Hematopoietic multipotent progenitor cell (in vitro differentiated cells): ENCODE results near the gene COX11. TPM values are rescaled to one million over a fixed set of nuclear protein-coding genes. Genes with fewer than 3 reads are reported as not detected.

ENCODE experiments used
- DNase-seq, 3 donors: peaks; one replicate each; pipeline ENCODE4 v3.0.0-alpha.2; 2011 to 2015; ENCODE audit warnings: low read depth in 2 of 3, low spot score in 2 of 3
- total RNA-seq: library from RNA; depleted of rRNA; stranded (reverse); fragments of >200 nt; gene quantifications from one replicate; pipeline ENCODE4 v1.2.3, GENCODE V29; 2012

The COX11 gene
- total RNA-seq, 1 donor = 74.3 TPM

DNA sequence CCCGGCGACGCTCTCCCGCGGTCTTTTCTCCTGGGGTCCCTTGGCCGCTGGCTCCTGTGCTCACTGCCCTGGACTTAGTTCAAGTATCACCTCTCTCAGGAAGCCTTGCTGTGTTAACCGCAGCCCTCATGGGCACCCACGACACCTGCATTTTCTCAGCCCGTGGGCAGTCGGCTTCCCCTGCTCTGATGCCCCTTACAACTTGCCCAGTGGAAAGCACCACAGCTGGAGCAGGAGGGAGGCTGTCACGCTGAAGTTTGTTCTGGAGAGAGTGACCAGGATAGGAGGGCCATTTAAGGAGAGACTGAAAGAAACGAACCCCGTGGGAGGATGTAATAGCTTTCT, 506 bp upstream of the COX11 start:
- peak in 1 of 3 donors; percentile 24 for DNase-seq

DNA sequence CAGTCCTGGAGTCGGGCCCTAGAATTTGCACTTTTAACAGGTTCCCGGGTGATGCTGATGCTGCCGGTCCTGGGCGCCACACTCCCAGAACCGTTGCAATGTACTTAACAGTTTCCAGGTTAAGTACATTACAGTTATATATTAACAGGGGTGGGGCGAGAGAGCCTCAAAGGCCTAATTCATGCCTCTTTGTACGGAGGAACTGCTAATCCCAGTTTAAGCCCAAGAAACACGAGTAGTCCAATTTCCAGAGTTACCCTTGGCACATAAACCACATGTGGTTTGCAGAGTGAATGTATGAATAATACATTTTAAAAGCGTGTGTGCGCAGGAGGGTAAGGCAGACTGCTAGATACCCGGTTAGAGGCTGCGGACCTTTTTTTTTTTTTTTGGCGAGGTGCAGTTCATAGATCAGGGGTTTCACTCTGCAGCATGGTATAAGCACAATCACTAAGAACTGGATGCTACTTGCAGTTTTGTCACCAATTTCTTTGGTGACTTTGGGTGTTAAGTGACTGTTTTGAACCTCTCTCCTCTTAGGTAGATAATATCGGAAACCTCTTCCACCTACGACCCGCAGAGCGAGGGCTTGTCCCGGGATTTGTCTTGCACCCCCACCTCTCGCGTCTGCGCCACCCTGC, 713 bp downstream of the COX11 start:
- DNase-seq = peak; percentile 34 to 72 (median 67)

DNA sequence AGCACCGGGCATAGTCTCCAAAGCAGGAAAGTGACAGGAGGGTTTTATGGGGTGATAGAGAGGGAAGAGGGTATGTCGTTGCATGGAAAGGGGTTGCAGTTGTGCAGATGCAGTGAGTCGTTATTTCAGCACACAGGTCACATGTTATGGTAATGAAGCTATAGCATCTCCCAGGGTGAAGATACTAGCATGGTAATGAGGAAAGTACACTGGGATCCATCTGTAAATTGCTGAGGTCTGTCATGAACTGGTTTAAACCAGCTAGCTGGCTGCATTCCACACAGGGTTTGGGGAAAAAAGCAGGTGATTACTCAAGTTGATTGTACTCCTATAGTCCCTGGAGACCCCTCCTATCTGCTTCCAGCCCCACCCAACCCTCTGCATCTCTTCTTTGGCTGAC, 11.7 kb downstream of the COX11 start:
- DNase-seq = no peak

DNA sequence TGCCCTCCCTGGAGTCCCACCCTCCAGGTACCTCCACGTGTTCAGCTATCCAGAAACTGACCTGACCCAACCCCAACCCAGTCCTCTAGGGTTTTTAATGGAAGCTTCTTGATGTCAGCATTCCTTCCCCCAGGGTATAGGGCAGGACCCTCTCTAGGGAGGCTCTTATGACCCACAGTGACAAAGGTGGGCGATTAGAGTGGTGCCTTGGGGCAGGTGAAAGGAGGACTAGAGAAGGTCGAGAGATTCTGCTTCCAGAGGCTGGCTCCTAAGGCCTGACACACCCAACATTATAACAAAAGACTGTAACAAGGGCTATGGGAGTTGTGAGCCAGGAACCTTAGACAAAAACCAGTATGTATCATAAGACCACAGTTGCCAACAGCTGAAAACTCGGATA, 17.2 kb downstream of the COX11 start:
- no peak for DNase-seq

DNA sequence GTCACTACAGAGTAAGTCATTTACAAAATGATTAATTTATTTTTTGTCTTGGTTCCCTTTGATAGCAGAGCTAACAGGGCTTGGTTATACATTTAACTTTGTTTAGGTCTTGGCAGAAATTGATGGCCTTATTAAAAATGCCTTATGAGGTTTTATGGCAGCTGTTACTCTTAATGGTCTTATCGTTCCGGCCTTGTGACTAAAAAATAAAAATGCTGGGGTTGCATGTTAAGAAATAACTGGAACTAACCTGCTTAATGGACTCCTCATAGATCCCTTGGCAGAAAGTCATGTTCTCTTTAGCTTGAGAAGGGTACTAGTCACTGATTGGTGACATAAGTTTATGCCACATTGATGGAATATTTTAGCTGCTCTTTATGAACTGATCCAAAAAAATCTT, 18.3 kb downstream of the COX11 start:
- no peak for DNase-seq

DNA sequence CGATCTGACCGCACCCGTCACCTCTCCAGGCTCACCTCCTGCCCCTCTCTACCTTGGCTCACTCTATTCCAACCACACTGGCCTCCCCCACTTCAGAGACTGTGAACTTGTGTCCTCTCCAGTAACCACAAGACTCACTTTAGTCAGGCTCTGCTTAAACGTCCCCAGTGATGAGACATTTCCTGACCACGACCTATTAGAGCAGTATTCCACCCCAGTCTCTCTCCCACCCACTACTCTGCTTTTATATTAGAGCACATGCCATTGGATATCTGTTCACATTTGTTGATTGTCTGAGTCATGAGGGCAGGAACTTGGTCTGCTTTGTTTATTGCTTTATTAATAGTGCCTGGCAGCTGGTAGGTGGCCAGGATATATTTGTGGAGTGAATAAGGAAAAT, 20.1 kb downstream of the COX11 start:
- DNase-seq = peak in 2 of 3 donors; percentile 21 to 24

DNA sequence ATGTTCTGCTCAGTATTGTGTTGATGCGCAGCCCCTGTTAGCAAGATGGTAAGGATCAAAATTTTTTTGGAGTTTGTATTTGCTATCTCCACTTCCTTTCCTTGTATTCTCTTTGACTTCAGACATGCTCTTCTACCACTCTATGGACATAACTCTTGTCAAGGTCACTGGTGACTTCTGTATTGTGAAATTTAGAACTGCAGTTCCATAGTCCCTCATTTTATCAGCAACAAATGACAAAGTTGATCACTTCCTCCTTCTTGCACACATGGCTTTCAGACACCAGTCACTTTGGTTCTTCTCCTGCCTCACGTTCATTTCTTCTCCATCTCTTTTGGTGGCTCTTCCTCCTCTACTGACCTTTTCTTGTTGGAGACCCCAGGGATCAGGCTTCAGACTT, 21.1 kb downstream of the COX11 start:
- peak in 1 of 3 donors; percentile 4 for DNase-seq

DNA sequence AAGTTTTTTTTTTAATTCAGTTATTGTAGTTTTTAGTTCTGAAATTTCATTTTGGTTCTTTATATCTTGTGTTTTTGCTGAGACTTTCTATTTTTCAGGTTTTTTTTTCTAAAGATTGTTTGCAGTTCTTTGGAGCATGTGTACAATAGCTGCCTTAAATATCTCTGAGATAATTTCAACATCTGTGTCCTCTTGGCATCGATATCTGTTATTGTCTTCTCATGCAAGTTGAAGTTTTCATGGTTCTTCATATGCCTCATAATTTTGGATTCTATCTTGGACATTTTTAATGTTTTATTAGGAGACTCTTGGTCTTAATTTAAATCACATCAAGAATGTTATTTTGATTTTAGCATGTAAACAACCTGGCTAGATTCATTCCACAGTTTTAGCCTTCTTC, 22.8 kb downstream of the COX11 start:
- no peak for DNase-seq

DNA sequence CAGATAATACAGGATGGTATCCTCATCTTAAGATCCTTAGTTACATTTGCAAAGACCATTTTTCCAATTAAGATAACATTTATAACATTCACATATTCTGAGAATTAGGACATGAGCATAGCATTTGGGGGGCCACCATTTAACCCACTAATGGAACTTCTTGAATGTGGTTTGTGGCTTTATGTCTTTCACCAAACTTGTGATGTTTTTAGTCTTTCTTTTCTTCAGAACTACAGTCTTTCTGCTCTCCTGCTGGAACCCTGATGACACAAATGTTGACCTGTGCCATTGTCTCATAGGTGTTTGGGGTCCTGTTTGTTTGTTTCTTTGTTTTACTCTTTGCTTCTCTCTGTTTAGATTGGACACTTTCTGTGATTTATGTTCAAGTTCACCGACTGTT, 23.2 kb downstream of the COX11 start:
- peak in 1 of 3 donors; percentile 22 for DNase-seq

DNA sequence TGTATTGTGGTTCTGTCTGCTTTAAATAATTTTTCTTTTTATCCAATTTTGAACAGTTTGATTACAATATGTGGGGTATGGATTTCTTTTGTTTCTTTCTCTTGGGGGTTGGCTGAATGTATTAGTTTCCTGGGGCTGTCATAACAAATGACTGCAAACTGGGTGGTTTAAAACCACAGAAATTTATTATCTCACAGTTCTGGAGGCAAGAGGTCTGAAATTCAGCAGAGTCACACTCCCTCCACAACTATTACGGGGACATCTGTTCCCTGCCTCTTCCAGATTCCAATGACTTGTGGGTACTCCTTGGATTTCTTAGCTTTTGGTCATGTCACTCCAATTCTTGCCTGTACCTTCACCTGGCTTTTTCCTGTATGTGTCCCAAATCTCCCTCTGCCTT, 23.7 kb downstream of the COX11 start:
- DNase-seq = peak in 2 of 3 donors; percentile 1 to 48

DNA sequence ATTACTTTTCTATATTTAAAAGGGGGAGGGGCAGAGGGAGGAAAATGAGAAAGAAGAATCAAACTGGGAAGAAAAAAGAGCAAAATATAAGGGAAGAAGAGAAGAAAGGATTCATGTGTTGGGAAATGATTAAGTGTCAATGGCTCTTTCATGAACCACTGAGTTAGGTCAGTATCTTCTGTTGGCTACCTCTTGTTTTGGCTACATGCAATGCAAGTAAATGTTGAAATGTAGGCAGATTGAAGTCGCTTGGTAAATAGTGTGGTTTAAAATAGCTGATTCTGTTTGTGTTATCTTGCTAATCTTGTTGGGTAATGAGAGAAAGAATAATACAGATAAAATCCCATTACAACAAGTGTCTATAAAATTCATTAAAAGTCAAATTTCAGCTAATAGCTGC, 27.2 kb downstream of the COX11 start:
- no peak for DNase-seq

DNA sequence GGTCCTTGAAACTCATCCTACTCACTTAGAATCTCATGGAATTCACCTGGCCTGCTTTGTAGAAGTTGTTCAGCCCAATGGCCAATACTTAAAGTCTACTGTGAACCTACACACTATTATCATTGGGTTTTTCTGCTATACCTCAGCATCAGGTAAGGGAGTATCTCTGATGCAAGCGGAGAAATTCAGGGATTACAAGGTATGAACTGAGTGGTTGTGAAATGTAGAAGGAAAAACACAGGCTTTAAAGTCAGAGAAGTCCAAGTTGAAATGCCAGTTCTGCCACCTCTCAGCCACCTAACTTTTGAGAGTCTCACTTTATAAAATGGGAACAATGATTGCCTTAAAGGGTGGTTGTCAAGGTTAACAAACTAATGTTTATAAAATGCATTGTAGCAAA, 31.0 kb downstream of the COX11 start:
- no peak for DNase-seq

DNA sequence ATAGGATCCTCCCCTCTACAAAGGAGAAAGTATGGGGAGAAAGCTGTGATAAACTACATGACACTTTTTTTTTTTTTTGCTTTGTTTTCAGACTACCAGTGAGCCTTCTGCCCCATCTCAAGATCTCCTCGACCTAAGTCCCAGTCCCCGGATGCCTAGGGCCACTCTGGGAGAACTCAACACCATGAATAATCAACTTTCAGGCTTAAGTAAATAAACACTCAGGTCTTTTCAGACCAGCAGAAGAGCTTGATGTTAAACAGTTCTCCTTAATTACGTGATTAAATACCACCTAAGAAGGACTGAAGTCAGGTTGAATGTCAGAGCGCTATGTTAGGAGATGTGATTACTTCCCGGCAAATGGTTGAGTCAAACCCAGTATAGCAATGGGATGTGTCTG, 31.4 kb downstream of the COX11 start:
- DNase-seq = no peak

DNA sequence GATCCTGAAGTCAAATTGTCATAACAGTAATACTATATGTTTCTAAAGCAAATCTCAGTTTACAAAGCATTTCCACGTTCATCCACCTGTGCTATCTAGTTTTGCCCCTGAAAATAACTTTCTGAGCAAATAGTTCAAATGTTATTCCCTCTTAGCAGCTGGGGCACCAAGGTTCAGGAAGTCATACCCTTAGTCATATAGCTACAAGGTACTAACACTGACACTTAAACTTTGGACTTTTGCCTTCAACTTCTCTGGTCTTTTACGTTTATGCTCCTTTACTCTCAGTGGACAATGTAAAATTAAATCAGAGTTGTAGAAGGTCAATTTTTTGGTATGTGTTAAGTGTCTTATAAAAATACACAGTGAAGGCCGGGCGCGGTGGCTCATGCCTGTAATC, 33.0 kb downstream of the COX11 start:
- DNase-seq = no peak

DNA sequence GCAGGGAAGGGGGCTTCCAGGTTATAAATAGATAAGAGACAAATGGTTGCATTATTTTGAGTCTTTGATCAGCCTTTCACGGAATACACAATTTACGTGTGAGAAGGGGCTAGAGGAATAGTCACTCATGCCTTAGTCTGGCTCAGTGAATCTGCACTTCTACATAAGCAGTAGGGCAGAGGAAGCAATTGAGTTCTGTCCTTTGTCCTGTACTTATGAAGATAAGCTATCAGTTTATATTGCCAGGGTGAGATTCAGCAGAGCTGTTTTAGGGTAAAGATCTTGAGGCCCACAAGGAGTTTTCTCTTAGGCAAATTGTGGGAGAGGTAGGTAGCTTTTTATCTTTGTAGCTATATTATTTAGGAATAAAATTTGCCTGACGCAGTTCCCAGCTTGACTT, 34.5 kb downstream of the COX11 start:
- DNase-seq = no peak

DNA sequence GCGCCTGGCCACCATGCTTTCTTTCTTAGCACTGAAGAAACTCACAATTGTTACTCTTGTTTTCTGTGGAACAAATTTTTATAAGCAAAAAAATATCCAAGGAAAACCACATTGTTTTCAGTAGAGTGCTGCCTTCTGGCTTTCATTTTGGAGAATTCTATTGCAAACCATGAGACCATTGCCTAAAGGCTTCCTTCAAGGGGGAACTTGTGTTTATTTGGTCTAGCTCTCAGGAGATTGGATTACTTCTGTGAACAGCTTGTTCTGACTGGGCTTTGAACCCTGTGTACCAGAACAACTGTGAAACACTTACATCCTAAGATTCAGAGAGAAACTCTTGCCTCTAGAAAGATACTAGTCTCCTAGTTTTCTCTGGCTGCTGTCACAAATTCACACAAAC, 35.7 kb downstream of the COX11 start:
- DNase-seq = no peak

DNA sequence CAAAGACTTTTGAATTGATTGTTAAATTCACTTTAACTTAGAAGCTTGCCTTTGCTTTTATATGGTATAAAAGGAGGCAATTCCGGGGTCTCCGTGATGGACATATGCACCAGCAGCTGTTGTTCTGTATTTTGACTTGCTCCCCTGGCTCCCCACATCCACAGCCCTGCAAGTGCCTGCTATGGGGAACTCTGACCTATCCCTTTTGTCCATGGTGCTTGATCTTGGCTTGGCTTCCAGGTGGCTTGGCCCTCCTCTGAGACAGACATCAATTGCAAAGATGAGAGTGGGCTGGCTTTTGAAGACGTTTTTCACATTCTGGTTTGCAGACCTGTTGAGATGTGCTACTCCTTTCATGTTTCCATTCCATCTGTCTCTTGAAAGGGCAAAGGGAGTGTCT, 40.9 kb downstream of the COX11 start:
- no peak for DNase-seq

DNA sequence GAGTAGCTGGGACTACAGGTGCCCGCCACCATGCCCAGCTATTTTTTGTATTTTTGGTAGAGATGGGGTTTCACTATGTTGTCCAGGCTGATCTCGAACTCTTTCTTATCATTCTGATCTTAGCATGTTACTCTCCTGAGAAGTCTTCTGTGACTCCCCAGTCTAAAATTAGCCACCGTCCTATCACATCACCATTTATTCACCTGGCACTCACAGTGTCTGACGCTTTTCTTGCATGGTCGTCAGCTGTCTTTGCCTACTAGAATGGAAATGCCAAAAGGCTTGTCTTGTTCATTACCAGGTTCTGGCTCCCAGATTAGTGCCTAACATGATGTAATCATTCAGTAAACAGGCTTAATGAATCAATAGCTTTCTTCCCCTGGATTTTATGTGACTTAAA, 44.0 kb downstream of the COX11 start:
- DNase-seq = no peak

DNA sequence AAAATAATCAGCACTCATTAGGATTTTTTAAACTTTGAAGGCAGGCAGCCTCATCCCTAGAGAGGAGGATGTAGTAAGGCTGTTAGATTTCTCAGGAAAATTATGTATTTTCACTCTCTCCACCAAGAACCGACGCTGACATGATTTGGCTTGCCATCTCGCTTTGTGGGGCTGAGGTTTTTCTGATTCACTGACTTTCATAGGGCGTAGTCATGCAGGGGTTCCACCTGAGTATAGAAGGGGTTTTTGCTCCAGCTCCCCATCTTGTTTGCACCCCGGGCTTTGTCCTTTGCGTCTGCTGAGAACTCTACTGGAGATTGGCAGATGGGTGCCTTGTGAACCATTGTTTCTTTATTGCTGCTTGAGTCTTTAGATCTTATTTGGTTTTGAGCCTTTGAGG, 47.6 kb downstream of the COX11 start:
- DNase-seq = no peak

DNA sequence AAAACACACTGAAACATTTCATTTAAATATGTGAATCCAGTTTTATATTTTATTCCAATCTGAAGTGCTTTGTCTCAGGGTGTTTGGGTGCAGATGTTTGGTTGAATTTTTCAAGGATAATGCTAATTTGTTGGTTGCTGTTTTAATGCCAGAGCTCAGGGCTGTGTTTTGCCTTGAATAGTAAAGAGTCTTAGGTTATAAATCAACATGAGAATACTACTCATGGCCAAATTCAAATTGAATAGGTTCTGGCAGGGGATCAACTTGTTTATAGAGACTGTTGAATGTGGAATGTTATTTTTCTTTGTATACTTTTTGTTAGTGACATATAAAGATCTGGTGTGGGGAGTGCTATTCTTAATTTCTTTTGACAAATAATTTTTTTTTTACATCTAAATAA, 49.0 kb downstream of the COX11 start:
- no peak for DNase-seq

DNA sequence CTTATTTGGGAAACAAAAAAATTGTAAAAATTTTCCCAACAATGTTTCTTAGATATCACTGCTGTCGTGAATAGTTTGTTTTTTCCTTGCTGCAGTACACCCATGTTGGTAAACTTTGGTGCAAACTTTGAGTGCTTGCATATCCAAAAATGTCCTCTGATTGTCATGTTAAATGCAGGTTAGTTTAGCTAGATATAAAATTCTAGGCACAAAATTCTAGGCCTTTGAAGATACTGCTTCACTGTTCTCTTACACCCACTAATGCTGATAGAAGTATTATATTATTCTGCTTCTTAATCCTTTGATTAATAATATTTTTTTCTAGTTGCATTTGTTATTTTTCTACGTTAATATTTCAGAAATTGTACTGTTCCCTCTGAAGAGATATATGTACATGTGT, 51.7 kb downstream of the COX11 start:
- DNase-seq = no peak
